ENCODE data around the gene CDH2.

GRCh38 chr18:28004606-28005005, 172.3 kb downstream of the CDH2 start:
- no peak for TF ChIP-seq YY1 (IDR thresholded peaks at IDR 0.05; ENCODE audit: insufficient read depth, insufficient read length)
- TF ChIP-seq ZNF274 (IDR thresholded peaks at IDR 0.05; ENCODE audit: low read depth, low read length): no peak

Data from NT2/D1 (cell line).